ENCODE results near the gene OXLD1. TPM values are rescaled to one million over a fixed set of nuclear protein-coding genes. Genes with fewer than 3 reads are reported as not detected.
A peak's percentile ranks its signal among the peaks of the same experiment; 100 is the strongest.

OXLD1 gene
- total RNA-seq, 1 experiment from 2014 or later, result 75.9 TPM

DNA sequence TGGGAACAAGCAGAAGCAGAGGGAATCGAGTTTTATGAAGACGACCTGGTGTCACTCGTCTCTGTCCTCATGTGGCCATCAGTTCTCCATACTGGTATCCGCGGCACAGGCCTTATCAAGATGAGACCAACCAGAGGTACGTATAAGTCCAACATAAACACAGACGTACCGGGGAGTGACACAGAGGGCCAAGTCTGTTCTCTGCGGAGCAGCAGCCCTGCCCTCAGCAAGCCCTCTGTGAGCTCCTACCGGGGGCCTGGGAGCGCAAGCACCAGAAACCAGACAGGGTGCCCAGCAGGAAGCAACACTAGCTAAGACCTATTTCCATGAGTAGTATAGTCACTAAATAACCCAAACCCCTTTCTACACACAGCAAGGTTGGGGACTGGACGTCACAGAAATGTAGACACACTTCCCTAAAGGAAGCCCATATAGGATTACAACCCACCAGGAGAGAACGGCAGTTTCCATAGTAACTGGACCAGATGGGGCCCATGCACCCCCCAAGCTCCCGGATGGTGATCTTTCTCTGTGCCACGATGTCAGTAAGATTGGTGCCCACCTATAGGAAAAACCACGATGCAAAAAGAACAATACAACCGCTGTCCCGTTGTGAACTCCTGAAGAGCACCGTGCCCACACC is 16.3 kb upstream of the OXLD1 start:
- DNase-seq (ENCODE audit: low read depth, low spot score) (no peak), ATAC-seq (no peak)
- Histone ChIP-seq H3K79me2 (ENCODE audit: insufficient read depth, low read length) (peaks cover 61% of the 10 kb centered on the region), H3K9me3 (ENCODE audit: control insufficient read depth in 1 of 2, insufficient read depth in 1 of 2, low read depth in 1 of 2, low read length in 2 of 2) (no peaks in the 10 kb centered on the region), H3K4me1 (ENCODE audit: control insufficient read depth in 1 of 2, insufficient read depth in 2 of 2, low read length in 2 of 2) (peaks cover 18 to 23% of the 10 kb centered on the region in 2 experiments), H3K27me3 (ENCODE audit: insufficient read depth, low read length) (no peaks in the 10 kb centered on the region), H3K27ac (ENCODE audit: low read depth, low read length) (peak overlapping the region; percentile 92), H3K9ac (ENCODE audit: low read length) (peak overlapping the region; percentile 85), H3K9me2 (ENCODE audit: insufficient read depth) (no peaks in the 10 kb centered on the region), H3K36me3 (ENCODE audit: control insufficient read depth in 1 of 2, insufficient read depth in 2 of 2, low read length in 2 of 2) (peaks cover 10 to 29% of the 10 kb centered on the region in 2 experiments), H4K20me1 (ENCODE audit: insufficient read depth) (peaks cover 6% of the 10 kb centered on the region; the same call in 1 of the 2 replicates), H3K4me3 (replicated peaks in 1 of 2; ENCODE audit: low read depth in 1 of 2, low read length in 2 of 2) (peak overlapping the region; percentile 86 to 99), H3K4me2 (ENCODE audit: low read length) (peak overlapping the region; percentile 96), H2AFZ (ENCODE audit: low read depth, low read length, poor library complexity, severe bottlenecking) (no peak overlapping the region)
- RAD21 ChIA-PET (ENCODE audit: low non-redundant PET in 1 of 2, low total read pairs in 2 of 2, uncharacterized antibody in 2 of 2, unreplicated experiment in 2 of 2), result interaction anchor here (1.2 kb wide), 2 partner anchors 19 to 20 kb away, joined by 4 read pairs; partner anchors contain the start of gene MRPL12 (in 1 of the 2)
- BruUV-seq (replicated peaks), result no TSS peak
- intact Hi-C loops (cut with micrococcal nuclease), result loop anchor here (1.0 to 2.0 kb wide), 2 partner anchors 15 to 20 kb away; partner anchors contain the start of gene MRPL12
- CTCF ChIA-PET, result no interaction called here
- no peak for TF ChIP-seq POLR2A (IDR thresholded peaks at IDR 0.05; ENCODE audit: borderline replicate concordance, extremely low read depth, insufficient read depth, insufficient read length)
- no peak for TF ChIP-seq EGR1 (IDR thresholded peaks at IDR 0.05; ENCODE audit: low read depth)
- no peak for TF ChIP-seq YY1 (IDR thresholded peaks at IDR 0.05; ENCODE audit: extremely low read depth, insufficient replicate concordance, low read depth, low read length)
- no peak for TF ChIP-seq EZH2phosphoT487 (IDR thresholded peaks at IDR 0.05; ENCODE audit: borderline replicate concordance)
- no peak for TF ChIP-seq ELF1 (IDR thresholded peaks at IDR 0.05; ENCODE audit: borderline replicate concordance, low read depth)
- no peak for TF ChIP-seq SRF (IDR thresholded peaks at IDR 0.05; ENCODE audit: low read depth)
- TF ChIP-seq, protein P1, sequence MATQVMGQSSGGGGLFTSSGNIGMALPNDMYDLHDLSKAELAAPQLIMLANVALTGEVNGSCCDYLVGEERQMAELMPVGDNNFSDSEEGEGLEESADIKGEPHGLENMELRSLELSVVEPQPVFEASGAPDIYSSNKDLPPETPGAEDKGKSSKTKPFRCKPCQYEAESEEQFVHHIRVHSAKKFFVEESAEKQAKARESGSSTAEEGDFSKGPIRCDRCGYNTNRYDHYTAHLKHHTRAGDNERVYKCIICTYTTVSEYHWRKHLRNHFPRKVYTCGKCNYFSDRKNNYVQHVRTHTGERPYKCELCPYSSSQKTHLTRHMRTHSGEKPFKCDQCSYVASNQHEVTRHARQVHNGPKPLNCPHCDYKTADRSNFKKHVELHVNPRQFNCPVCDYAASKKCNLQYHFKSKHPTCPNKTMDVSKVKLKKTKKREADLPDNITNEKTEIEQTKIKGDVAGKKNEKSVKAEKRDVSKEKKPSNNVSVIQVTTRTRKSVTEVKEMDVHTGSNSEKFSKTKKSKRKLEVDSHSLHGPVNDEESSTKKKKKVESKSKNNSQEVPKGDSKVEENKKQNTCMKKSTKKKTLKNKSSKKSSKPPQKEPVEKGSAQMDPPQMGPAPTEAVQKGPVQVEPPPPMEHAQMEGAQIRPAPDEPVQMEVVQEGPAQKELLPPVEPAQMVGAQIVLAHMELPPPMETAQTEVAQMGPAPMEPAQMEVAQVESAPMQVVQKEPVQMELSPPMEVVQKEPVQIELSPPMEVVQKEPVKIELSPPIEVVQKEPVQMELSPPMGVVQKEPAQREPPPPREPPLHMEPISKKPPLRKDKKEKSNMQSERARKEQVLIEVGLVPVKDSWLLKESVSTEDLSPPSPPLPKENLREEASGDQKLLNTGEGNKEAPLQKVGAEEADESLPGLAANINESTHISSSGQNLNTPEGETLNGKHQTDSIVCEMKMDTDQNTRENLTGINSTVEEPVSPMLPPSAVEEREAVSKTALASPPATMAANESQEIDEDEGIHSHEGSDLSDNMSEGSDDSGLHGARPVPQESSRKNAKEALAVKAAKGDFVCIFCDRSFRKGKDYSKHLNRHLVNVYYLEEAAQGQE (IDR thresholded peaks at IDR 0.05; ENCODE audit: low read depth), result no peak
- no peak for TF ChIP-seq POLR2AphosphoS5 (IDR thresholded peaks at IDR 0.05; ENCODE audit: low read depth, low read length)
- TF ChIP-seq ZNF274 (IDR thresholded peaks at IDR 0.05; ENCODE audit: low read depth, low read length), result no peak
- no peak for TF ChIP-seq SP1 (IDR thresholded peaks at IDR 0.05; ENCODE audit: low read depth)
- TF ChIP-seq RAD21 (IDR thresholded peaks at IDR 0.05; ENCODE audit: low read depth), result no peak
- no peak for TF ChIP-seq SIN3A (IDR thresholded peaks at IDR 0.05; ENCODE audit: low read depth)
- POLR2A ChIA-PET, result interaction anchor here (1.1 to 4.4 kb wide), 5 partner anchors 17 to 164 kb away, joined by 3 to 33 read pairs (median 6); partner anchors contain the start of genes CCDC137, MRPL12 and OXLD1

Data from HCT116 (cell line).